Skeletal muscle satellite cell (primary cell): ENCODE results near the gene TRPV4.

Experiments
- H3K27me3 ChIP-seq: 2 replicates; pipeline ENCODE4 v1.7.0; 2013; ENCODE audit warnings: low read length; ENCODE audit not compliant: control insufficient read depth, insufficient read depth
- H3K36me3 ChIP-seq: 2 replicates; pipeline ENCODE4 v1.7.0; 2013; ENCODE audit warnings: mild to moderate bottlenecking, control low read depth, low read length; ENCODE audit not compliant: insufficient read depth
- H3K4me1 ChIP-seq: 2 replicates; pipeline ENCODE4 v1.7.0; 2013; ENCODE audit warnings: low read length; ENCODE audit not compliant: control insufficient read depth, insufficient read depth
- H3K4me2 ChIP-seq: 2 replicates; pipeline ENCODE4 v1.7.0; 2013; ENCODE audit warnings: mild to moderate bottlenecking, low read length
- H3K4me3 ChIP-seq: 2 replicates; pipeline ENCODE4 v1.7.0; 2013; ENCODE audit warnings: low read length
- H3K9ac ChIP-seq: 2 replicates; pipeline ENCODE4 v1.7.0; 2013; ENCODE audit warnings: mild to moderate bottlenecking, low read depth, low read length, moderate library complexity
- H3K9me3 ChIP-seq: replicated peaks from 2 replicates; pipeline ENCODE4 v1.7.0; 2013; ENCODE audit warnings: mild to moderate bottlenecking, control low read depth, low read length

Gene TRPV4

GRCh38 chr12:109752117-109753053, 80.8 kb downstream of the TRPV4 start:
- Histone ChIP-seq H3K4me1 (no peaks in the 10 kb centered on the region), H3K4me2 (no peak overlapping the region), H3K27me3 (no peaks in the 10 kb centered on the region), H3K9me3 (peaks cover 12% of the 10 kb centered on the region), H3K36me3 (no peaks in the 10 kb centered on the region), H3K9ac (no peak overlapping the region), H3K4me3 (no peak overlapping the region)

DNA sequence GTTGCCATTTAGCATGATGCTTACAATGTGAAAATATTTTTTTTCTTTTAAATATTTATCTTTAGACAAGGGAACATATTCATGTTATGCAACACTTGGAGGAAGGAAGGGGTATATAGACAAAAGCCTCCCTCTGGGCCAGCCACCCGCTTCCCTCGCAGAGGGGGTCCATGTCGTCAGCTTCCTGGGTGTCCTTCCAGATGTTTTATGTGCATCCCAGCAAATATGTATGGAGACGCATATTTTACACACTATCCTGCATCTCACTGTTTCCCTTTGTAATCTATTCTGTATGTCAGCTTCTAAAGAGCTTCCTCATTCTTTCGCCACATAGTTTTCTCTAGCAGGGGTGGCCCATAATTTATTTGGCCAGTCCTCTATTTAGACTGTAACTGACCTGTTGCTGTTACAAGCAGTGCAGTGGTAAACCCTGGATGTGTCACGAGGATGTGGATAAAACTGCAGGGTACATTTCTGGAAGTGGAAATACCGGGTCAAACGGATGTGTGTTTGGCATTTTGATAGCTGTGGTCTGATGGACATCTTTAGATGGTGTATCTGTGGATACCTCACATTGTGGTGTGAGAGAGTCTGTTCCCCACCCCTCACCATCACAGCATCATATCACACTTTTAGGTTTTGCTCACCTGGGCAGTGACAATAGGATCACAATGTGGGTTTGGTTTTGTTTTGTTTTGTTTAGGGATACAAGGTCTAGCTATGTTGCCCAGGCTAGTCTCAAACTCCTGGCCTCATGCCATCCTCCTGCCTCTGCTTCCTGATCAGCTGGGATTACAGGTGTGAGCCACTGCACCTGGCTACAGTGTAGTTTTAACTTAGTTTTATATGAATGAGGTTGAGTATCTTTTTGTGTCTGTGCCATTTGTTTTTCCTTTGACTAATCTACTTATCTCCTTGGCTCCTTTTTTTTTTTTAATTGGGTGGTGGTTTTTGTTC, 87.9 kb downstream of the TRPV4 start:
- Histone ChIP-seq H3K27me3 (no peaks in the 10 kb centered on the region), H3K4me1 (no peaks in the 10 kb centered on the region), H3K9me3 (no peaks in the 10 kb centered on the region), H3K4me2 (no peak overlapping the region), H3K9ac (no peak overlapping the region), H3K4me3 (no peak overlapping the region), H3K36me3 (no peaks in the 10 kb centered on the region)

DNA sequence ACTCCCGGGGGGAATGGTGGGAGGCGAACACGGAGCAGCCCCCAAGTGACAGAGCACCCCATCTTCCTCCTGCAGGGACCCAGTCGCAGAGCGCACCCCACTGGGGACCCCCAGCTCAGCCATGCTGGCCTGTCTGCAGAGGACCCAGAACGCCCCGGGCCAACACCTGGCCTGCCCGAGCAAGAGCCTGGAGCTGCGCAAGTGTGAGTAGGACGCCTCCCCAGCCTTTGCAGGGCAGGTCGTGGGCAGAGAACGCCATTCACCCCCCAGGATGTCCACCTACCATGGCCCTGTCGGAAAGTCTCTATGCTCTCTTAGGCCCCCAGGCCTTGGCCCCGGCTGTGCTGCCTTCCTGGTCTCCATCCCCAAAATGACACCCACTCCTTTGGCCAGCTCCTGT, 89.2 kb downstream of the TRPV4 start:
- Histone ChIP-seq H3K27me3 (no peaks in the 10 kb centered on the region), H3K4me3 (no peak overlapping the region), H3K4me1 (peaks cover 1% of the 10 kb centered on the region), H3K4me2 (no peak overlapping the region), H3K9me3 (no peaks in the 10 kb centered on the region), H3K36me3 (no peaks in the 10 kb centered on the region), H3K9ac (no peak overlapping the region)

GRCh38 chr12:109743076-109743910, 89.9 kb downstream of the TRPV4 start:
- Histone ChIP-seq H3K9me3 (no peaks in the 10 kb centered on the region), H3K4me1 (peaks cover 3% of the 10 kb centered on the region), H3K27me3 (no peaks in the 10 kb centered on the region), H3K4me2 (no peak overlapping the region), H3K4me3 (no peak overlapping the region), H3K36me3 (no peaks in the 10 kb centered on the region), H3K9ac (no peak overlapping the region)

DNA sequence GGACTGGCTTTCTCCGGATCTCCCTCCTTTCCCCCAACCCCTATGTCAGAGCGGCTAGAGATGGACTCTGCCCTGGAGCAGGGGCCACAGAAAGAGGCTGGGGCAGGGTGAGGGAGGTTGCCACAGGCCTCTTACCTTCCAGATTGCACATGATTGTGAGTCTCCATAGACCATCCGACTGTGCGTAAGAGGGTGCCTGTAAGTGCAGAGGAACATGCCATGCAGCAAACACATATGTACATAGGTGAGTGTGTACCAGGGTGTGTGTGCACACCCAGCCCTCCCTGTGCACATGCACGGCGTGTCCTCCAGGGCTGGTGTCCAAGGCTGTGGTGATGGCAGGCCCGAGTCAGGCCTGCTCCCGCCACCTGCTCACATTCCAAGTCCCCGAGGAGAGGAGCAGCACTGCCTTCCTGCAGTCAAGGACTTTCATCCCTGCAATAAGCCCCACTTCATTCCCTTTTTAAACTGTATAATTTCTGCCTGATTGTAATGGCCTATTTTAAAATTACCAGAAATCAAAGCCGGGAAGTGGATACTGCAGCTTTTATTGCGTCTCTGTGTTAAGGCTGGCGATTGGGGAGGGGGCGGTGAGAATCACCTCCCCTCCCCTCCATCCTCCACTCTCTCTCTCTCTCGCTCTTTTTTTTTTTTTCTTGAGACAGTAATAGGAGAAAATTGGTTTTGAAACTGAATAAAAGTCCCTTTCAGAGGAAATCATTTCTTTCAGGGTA, 91.1 kb downstream of the TRPV4 start:
- H3K36me3 ChIP-seq = no peaks in the 10 kb centered on the region
- no peak overlapping the region for H3K9ac ChIP-seq
- no peaks in the 10 kb centered on the region for H3K27me3 ChIP-seq
- no peak overlapping the region for H3K4me3 ChIP-seq
- H3K9me3 ChIP-seq = no peaks in the 10 kb centered on the region
- no peak overlapping the region for H3K4me2 ChIP-seq
- H3K4me1 ChIP-seq = peaks cover 3% of the 10 kb centered on the region

DNA sequence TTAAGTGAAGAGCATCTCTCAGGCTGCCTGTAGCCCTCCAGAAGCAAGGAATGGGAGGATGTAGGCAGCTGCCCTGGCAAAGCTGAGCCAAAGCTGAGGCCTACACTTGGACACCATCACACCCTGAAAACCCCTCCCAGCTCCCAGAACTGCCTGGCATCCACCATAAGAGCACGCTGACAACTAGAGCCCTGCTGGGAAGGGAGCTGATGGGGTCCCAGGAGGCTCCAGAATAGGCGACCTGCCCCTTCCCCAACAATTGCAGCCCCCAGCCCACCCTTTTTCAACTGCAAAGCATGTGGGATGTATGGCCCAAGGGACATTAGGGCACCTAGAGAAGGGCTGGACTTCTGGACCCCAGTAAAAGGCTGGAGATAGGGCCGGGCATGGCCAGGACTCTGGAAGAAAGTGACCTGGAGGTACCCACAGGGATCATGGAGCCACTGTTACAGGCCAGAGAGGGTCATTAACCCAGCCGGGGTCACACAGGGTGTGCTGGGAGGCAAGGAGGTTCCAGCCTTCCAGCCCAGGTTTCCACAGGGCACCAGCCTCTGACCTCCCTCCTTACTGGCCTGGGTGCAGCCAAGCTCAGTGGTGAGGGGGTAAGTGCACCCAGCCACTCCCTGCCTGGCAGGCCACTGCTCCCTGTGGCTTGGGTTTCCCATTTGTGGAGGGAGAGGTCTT, 91.8 kb downstream of the TRPV4 start:
- H3K4me2 ChIP-seq = no peak overlapping the region
- H3K9me3 ChIP-seq = no peaks in the 10 kb centered on the region
- no peaks in the 10 kb centered on the region for H3K27me3 ChIP-seq
- H3K4me3 ChIP-seq = no peak overlapping the region
- H3K36me3 ChIP-seq = no peaks in the 10 kb centered on the region
- H3K4me1 ChIP-seq = peaks cover 3% of the 10 kb centered on the region
- no peak overlapping the region for H3K9ac ChIP-seq

- no peak overlapping the region for H3K9ac ChIP-seq
- no peaks in the 10 kb centered on the region for H3K36me3 ChIP-seq
- peaks cover 3% of the 10 kb centered on the region for H3K4me1 ChIP-seq
- H3K4me2 ChIP-seq = no peak overlapping the region
- peaks cover 6% of the 10 kb centered on the region for H3K27me3 ChIP-seq
- H3K4me3 ChIP-seq = no peak overlapping the region
- no peaks in the 10 kb centered on the region for H3K9me3 ChIP-seq
Measured at GRCh38 chr12:109740694-109741245, 92.4 kb downstream of the TRPV4 start.

- peaks cover 8% of the 10 kb centered on the region for H3K27me3 ChIP-seq
- no peak overlapping the region for H3K9ac ChIP-seq
- no peaks in the 10 kb centered on the region for H3K9me3 ChIP-seq
- no peak overlapping the region for H3K4me3 ChIP-seq
- H3K4me2 ChIP-seq = no peak overlapping the region
- no peaks in the 10 kb centered on the region for H3K36me3 ChIP-seq
- peaks cover 3% of the 10 kb centered on the region for H3K4me1 ChIP-seq
Measured at GRCh38 chr12:109739747-109740693, 93.2 kb downstream of the TRPV4 start.

GRCh38 chr12:109738878-109739665, 94.1 kb downstream of the TRPV4 start:
- H3K4me1 ChIP-seq = peaks cover 3% of the 10 kb centered on the region
- no peak overlapping the region for H3K9ac ChIP-seq
- H3K4me2 ChIP-seq = no peak overlapping the region
- H3K4me3 ChIP-seq = no peak overlapping the region
- H3K9me3 ChIP-seq = no peaks in the 10 kb centered on the region
- H3K36me3 ChIP-seq = no peaks in the 10 kb centered on the region
- H3K27me3 ChIP-seq = peaks cover 17% of the 10 kb centered on the region
